HCT116 (cell line): Measurements from ENCODE around the gene APEX2.

ENCODE experiments used
- CEBPB ChIP-seq: IDR thresholded peaks from 2 replicates; pipeline ENCODE4 v1.6.1; 2012; ENCODE audit warnings: low read depth
- CTCF ChIP-seq, 3 experiments: fragments of 200-600 bp in 1 of 3; sonication (generic) in 1 of 3; IDR thresholded peaks in 2 of 3; conservative IDR thresholded peaks in 1 of 3; 2 replicates each; pipeline ENCODE4 v1.5.1; 2012 to 2017; ENCODE audit warnings: low read depth in 2 of 3, low read length in 2 of 3, antibody characterized with exemption in 1 of 3, borderline replicate concordance in 1 of 3, control low read depth in 1 of 3, mild to moderate bottlenecking in 1 of 3, mixed read lengths in 1 of 3, mixed run types in 1 of 3, moderate library complexity in 1 of 3; ENCODE audit not compliant: insufficient read depth in 1 of 3
- JUND ChIP-seq: IDR thresholded peaks from 2 replicates; pipeline ENCODE4 v1.6.1; 2012
- POLR2A ChIP-seq: IDR thresholded peaks from 2 replicates; pipeline ENCODE4 v1.7.0; 2011; ENCODE audit warnings: borderline replicate concordance; ENCODE audit not compliant: insufficient read depth, insufficient read length; ENCODE audit errors: extremely low read depth
- POLR2AphosphoS5 ChIP-seq: IDR thresholded peaks from 2 replicates; pipeline ENCODE4 v1.6.1; 2011; ENCODE audit warnings: mild to moderate bottlenecking, low read depth, low read length, moderate library complexity
- TCF7L2 ChIP-seq: IDR thresholded peaks from 2 replicates; pipeline ENCODE4 v1.7.0; 2011; ENCODE audit warnings: borderline replicate concordance, inconsistent platforms; ENCODE audit not compliant: insufficient read depth, insufficient read length; ENCODE audit errors: extremely low read depth
- YY1 ChIP-seq: IDR thresholded peaks from 2 replicates; pipeline ENCODE4 v1.6.1; 2011; ENCODE audit warnings: low read length, low read depth, moderate library complexity, mild to moderate bottlenecking; ENCODE audit not compliant: insufficient replicate concordance; ENCODE audit errors: extremely low read depth
- ZNF274 ChIP-seq: fragments of 200-500 bp; sonication (Bioruptor generic); IDR thresholded peaks from 2 replicates; pipeline ENCODE4 v1.6.1; 2014; ENCODE audit warnings: mild to moderate bottlenecking, low read depth, low read length, inconsistent platforms

DNA sequence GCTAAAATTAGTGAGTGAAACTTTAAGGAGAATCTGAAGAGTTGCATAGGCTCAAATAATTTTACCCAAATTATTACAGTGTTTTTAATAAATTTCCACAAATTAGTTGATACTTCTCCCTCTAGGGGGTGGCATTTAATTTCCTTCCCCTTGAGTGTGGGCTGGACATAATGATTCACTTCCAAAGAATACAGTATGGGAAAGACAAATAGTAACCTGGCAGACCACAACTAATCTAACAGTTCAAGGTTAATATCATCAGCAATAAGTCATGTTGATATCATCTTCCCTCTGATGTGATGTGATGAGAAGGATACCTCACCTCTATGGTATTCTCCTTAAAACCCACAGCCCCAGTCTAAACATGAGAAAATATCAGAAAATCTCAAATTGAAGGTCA lies 21.7 kb upstream of the APEX2 start:
- 0 out of 6 replicates have a peak, but pooled peaks of 2 of the 3 experiments have one; percentile 6 for TF ChIP-seq CTCF (IDR thresholded peaks at IDR 0.05 in 2 of 3, conservative IDR thresholded peaks at IDR 0.05 in 1 of 3; ENCODE audit: borderline replicate concordance in 1 of 3, insufficient read depth in 1 of 3, low read depth in 2 of 3, low read length in 2 of 3)
- no peak for TF ChIP-seq TCF7L2
- TF ChIP-seq POLR2AphosphoS5, result no peak
- TF ChIP-seq POLR2A, result no peak
- no peak for TF ChIP-seq ZNF274
- TF ChIP-seq CEBPB, result no peak
- no peak for TF ChIP-seq YY1
- TF ChIP-seq JUND, result no peak
